HG03196 (cell line): ENCODE results near the gene ABCC4.

ENCODE experiments used
- ATAC-seq: cut with Tn5 transposase; IDR thresholded peaks from one replicate; pipeline ENCODE4 v1.9.1; 2021; ENCODE audit not compliant: unreplicated experiment

Gene ABCC4

DNA sequence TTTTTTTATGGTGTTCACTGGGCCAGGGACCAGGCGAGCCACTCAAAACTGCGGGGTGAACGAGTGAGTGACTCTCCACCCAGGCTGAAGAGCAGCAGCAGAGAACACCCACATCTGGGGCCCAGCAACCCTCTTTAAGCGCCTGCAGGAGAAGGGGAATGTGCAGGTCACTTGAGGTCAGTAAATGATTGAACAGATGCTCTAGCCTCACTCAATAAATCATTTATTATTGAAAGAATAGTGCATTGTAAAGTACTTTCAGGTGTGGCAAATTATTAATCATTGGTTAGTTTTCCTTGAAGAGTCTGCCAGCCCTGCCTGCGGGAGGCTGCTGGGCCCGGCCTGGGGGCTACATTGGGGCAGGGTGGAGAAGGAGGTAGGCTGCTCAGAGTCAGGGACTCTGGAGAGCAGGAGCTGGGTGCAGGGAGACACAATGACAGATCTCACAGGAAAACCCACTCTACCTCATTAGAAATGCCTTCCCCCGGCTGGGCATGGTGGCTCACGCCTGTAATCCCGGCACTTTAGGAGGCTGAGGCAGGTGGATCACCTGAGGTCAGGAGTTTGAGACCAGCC is 42.5 kb downstream of the ABCC4 start:
- ATAC-seq = peak; percentile 61

DNA sequence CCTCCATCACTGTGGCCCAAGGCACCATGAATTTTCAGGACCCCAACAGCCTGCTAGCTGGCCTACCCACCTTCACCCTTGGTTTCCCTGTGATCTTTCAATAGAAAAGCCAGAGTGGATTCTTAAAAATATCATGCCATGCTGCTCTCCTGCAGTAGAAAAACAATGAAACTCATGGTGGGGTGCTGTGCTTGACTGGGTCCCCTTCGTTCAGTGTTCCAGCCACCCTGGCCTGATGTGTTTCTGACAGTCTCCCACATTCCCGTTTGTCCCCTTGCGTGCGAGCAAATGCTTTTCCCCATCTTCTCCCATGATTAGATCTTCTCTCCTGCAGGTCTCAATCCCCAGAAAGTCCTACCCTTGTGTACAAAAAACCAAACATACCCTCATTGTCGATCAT is 43.2 kb downstream of the ABCC4 start:
- no peak for ATAC-seq

DNA sequence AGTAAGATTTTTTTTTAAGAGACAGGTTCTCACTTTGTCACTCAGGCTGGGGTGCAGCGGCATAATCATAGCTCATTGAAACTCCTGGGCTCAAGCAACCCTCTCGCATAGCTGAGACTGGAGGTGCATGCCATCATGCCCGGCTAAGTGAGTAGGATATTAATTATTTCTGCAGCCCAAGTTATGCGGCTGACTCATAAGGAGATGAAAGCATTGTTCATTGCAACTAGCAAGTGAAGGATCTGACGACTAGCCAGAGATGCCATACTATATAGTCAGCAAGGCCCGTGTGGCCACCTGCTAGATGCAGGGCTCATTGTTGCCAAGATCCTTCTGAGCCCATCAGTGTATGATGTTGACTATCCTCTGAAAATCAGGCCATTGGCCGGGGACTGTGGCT is 45.2 kb downstream of the ABCC4 start:
- no peak for ATAC-seq

DNA sequence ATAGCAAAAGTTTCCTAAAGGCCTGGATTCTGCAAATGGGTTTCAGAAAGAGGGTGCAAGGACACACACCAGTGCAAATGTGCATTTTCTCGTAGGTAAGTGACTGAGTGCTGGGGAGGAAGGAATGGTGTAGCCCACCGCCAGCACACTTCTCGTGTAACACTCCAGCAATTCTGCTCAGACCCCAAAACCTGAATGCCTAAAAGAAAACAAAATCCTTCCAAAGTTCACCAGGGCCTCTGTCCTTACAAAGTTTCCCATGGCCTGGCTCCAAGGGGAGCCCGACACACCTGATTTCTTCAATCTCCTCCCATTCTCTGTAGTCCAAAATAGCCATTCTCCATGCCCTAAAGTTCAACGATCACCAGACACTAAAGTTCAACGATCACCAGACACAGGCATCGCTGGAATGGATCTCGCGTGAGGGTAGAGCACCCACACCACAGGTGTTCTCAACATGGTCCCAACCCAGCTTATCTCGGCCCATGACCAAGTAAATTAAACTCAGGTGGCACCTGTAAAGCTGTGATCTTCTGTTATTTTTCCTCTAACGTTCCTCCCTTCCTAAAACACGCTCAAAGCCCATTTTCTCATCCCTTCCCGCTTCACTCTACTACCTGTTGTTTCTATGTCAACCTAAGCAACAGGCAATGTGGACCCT is 46.0 kb downstream of the ABCC4 start:
- ATAC-seq = no peak

GRCh38 chr13:95254339-95254738 is 46.9 kb downstream of the ABCC4 start:
- ATAC-seq = no peak

DNA sequence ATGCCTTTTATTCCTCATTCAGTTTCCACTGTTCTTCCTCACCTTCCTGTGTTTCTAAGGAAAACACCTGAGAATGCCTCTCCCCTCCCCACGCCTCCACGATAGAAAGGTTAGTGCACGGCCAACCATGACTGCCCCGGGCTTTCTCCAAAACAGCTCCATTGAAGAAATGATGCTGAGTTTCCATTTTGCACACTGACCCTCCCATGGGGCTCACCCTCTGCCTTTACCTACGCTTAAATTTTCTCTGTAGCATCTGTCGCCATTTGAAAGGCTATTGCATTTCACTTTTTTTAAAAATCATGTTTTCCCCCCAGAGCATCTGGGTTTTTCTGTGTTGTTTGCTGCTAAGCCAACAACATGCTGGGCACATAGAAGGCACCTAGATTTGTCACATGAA is 48.2 kb downstream of the ABCC4 start:
- ATAC-seq = no peak

DNA sequence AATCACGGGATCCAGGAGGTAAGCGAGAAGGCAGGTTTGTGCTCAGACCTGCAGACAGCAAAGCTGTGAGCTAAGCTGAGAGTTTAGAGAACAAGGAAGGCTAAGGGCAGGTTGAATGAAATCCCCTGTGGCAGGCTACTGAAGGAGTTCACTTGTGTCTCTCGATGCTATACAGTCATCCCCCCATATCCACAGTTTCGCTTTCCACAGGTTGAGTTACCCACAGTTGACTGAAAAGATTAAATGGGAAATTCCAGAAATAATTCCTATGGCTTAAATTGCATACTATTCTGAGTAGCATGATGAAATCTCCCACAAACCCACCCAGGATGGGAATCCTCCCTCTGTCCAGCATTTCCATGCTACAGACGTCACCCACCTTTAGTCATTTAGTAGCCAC is 49.6 kb downstream of the ABCC4 start:
- no peak for ATAC-seq

GRCh38 chr13:95250961-95251360 is 50.3 kb downstream of the ABCC4 start:
- peak; percentile 44 for ATAC-seq

DNA sequence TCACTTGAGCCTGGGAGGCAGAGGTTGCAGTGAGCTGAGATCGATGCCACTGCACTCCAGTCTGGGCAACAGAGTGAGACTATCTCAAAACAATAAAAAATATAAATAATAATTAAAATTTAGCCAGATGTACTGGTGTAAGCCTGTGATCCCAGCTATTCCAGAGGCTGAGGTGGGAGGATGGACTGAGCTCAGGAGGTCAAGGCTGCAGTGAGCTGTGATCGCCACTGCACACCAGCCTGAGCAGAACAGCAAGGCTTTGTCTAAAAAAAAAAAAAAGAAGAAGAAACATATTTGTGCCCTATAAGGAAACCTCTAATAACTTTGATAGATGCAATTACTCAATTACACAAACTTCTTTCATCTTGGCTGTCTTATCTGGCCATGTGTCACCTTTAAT is 52.3 kb downstream of the ABCC4 start:
- no peak for ATAC-seq

DNA sequence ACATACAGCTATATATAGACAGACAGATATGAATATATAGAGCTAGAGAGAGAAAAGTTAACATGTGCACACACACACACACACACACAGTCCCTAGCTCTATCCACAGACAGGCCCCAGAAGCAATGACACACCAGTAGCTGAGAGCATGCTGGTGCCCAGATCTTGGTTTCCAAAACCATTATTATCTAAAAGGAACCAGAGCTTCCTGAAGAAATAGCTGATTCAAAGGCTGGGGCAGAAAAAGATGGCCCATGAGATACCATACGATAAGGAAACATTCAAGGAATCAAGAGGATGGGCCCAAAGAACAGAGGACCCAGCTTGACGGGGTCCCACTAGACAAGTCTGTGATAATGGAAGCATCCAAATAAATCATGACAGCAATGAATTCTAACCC is 53.4 kb downstream of the ABCC4 start:
- ATAC-seq = no peak

GRCh38 chr13:95247171-95247570 is 54.1 kb downstream of the ABCC4 start:
- no peak for ATAC-seq

GRCh38 chr13:95246292-95247082 is 54.8 kb downstream of the ABCC4 start:
- ATAC-seq = no peak

DNA sequence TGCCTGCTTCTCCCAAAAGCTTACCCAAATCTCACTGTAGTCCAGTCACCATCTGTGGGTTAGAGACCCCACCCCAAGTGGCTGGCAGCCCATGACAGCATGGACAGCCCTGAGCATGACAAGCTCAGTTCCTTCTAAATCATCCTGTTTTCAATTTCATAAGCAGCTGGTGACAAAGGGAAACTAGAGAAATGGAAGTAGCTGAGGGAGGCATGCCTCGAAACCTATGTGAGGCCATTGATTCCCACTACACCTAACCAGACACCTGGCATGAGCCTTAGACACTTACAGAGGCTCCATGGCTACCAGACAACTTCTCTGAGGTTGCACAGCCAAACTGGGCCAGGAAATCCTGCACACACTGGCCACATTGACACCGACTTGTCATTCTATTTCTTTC is 56.2 kb downstream of the ABCC4 start:
- no peak for ATAC-seq

DNA sequence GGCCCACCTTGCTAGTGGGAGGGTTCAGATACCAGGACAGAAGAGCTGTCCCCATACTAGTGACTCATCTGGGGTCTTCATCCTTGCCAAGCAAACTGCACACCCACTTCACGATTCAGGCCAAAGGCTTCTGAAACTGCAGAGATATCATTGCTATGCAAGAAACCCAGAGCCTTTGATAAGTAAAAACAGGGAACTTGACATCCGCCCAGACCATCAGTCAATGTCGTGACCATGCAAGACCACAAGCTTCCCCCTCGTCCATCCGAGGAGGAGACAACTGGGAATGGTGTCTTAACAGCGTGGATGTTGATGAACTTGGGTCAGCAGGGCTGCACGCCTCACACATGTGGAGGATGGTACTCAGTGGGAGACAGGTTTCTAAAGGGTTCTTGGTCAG is 58.0 kb downstream of the ABCC4 start:
- ATAC-seq = no peak

- ATAC-seq = no peak
These were observed 59.9 kb downstream of the ABCC4 start for GRCh38 chr13:95241321-95241720.

- ATAC-seq = no peak
These were observed 62.0 kb downstream of the ABCC4 start for GRCh38 chr13:95239283-95239682.

DNA sequence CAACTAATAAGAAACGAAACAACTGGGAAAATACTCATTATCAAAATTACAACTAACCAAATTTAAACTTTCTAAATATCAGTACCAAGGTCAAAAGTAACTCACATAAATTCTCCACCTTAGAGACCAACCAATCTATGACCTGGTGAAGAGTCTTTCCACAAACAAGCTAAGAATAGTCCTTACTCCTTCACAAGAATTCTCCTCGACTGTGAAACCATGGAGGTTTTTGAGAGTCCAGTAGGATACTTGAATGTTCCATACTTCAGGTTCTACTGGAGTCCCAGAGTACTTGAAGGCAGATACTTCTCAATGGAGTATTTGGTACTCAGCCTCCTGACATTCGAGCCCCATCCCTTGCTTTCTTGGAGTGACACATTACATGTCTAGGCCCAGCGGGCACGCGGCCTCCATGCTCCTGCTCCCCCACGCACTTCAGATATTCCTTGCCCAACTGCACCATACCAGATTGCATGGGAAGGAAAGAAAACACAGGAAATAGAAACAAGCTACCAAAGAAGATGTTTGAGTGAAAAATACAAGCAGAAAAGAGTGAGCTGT is 63.9 kb downstream of the ABCC4 start:
- no peak for ATAC-seq

GRCh38 chr13:95236774-95237173 is 64.5 kb downstream of the ABCC4 start:
- ATAC-seq = no peak

- no peak for ATAC-seq
These were observed 65.3 kb downstream of the ABCC4 start for GRCh38 chr13:95235974-95236373.

DNA sequence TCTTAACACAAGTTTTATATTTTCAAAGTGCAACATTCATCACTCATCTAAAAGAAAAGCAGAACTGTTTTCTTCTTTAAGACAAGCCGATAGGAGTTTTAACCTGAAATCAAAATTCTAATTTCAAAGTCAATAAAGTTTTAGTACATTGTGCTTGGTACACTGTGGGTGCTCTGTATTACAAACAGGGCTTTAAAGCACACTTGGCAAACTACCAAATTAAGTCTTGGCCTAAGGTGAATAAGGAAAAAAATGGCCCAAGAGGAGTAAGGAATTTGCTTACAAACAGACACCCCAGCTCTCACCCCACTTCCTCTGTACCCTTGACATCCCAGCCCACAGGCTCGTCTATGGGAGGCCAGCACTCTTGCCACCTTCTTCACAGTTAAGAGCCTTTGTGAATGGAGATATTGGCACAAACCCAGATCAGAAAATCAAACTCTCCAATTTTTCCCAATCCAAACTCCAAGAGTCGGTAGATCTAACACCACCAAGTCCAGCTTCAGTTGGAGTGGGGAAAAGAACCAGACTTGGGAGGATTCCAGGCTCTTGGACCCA is 66.0 kb downstream of the ABCC4 start:
- no peak for ATAC-seq

- peak; percentile 67 for ATAC-seq
These were observed 67.0 kb downstream of the ABCC4 start for GRCh38 chr13:95234242-95234641.
